Measurements from ENCODE around the gene HMCN1. TPM values are rescaled to one million over a fixed set of nuclear protein-coding genes. Genes with fewer than 3 reads are reported as not detected.
"Not testable (repeated sequence)": the region's sequence is repeated elsewhere in the genome, so short reads cannot be mapped to it uniquely, and the experiment has no call there.

HMCN1 gene
- total RNA-seq, 1 donor from 2014 or later: not detected

- intact Hi-C loops (cut with micrococcal nuclease): no loop called here
- Mint-ChIP-seq H3K36me3 (ENCODE audit: low read depth) (no peaks in the 10 kb centered on the region), H3K27ac (no peak overlapping the region), H3K4me3 (no peak overlapping the region), H3K27me3 (ENCODE audit: insufficient read depth) (peaks cover 1% of the 10 kb centered on the region), H3K4me1 (ENCODE audit: low read depth) (no peaks in the 10 kb centered on the region), H3K9me3 (no peaks in the 10 kb centered on the region)
- DNase-seq (ENCODE audit: low spot score): no peak
These were observed 137.5 kb downstream of the HMCN1 start for GRCh38 chr1:185871627-185872150.

DNA sequence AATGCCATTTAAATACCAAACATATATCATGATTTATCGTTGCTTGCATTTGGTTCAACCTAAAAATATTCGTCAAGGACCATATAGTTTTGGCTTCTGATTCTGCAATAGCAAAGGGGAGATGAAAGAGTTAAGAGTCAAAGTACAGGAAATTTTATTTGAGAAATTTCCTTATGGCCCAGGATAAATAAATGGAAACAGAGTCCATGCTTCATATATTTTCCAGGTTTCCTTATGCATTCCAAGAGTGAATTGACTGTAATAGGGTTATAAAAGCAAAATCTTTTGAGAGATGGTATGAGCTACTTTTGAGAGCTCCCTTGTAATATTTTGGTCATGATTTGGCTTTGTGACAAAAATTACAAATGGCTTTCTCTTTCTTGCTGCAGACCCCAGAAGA lies 140.1 kb downstream of the HMCN1 start:
- intact Hi-C loops (cut with micrococcal nuclease): no loop called here
- Mint-ChIP-seq H3K27ac (no peak overlapping the region), H3K36me3 (ENCODE audit: low read depth) (no peaks in the 10 kb centered on the region), H3K27me3 (ENCODE audit: insufficient read depth) (peaks cover 3% of the 10 kb centered on the region), H3K4me3 (no peak overlapping the region), H3K9me3 (no peaks in the 10 kb centered on the region), H3K4me1 (ENCODE audit: low read depth) (no peaks in the 10 kb centered on the region)
- no peak for DNase-seq (ENCODE audit: low spot score)

DNA sequence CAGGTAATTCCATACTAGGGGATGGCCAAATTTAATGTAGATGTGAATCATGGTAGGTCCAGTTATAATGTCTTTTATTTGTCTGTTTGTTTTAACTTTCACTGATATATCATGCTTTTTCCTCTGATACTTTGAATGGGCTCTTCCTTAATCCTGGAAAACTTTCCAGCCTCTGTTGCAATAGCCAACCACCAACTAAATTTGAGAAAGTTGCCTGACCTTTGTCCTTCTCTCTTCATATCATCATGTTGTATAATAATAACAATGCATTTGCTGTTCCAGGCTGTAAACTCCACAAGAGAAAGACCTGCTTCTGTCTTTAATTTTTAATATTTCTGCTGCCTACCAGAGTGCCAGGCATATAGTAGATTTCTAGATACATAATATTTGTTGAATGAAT lies 146.1 kb downstream of the HMCN1 start:
- H3K4me3 Mint-ChIP-seq: no peak overlapping the region

DNA sequence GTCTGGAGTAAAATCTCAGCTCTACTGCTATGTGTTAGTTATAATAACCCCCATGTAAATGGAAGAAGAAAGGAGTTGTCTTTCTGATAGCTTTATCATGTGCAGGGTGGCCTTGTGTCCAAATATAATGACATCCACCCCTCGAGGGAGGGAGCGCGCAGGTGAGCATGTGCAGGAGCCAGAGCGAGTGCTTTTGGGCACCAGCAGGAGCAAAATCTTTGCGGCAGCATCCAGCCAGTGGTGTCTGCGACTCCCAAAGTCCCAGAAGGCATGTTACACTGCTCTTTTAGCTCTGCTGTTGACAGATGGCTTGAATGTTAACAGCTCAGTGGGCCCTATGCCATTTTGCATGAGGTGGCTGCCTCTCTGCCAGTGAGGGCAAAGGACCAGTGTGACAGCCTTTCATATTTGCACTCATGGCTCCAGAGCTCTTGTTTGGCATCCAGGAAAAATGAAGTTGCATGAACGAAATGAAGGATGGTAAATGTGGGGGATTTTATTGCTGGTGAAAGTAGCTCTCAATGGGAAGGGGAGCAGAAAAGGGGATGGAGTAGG lies 146.7 kb downstream of the HMCN1 start:
- Mint-ChIP-seq H3K27me3 (ENCODE audit: insufficient read depth) (peaks cover 3% of the 10 kb centered on the region), H3K4me3 (no peak overlapping the region), H3K27ac (no peak overlapping the region), H3K4me1 (ENCODE audit: low read depth) (no peaks in the 10 kb centered on the region), H3K36me3 (ENCODE audit: low read depth) (no peaks in the 10 kb centered on the region), H3K9me3 (no peaks in the 10 kb centered on the region)
- DNase-seq (ENCODE audit: low spot score): no peak
- intact Hi-C loops (cut with micrococcal nuclease): no loop called here

More for the DNA sequence above, 146.1 kb downstream of the HMCN1 start:
- intact Hi-C loops (cut with micrococcal nuclease): no loop called here
- no peaks in the 10 kb centered on the region for H3K36me3 Mint-ChIP-seq (ENCODE audit: low read depth)
- no peak for DNase-seq (ENCODE audit: low spot score)
- H3K4me1 Mint-ChIP-seq (ENCODE audit: low read depth): no peaks in the 10 kb centered on the region
- no peak overlapping the region for H3K27ac Mint-ChIP-seq
- H3K9me3 Mint-ChIP-seq: no peaks in the 10 kb centered on the region
- peaks cover 3% of the 10 kb centered on the region for H3K27me3 Mint-ChIP-seq (ENCODE audit: insufficient read depth)

GRCh38 chr1:185886046-185886445 lies 151.9 kb downstream of the HMCN1 start:
- H3K36me3 Mint-ChIP-seq (ENCODE audit: low read depth): no peaks in the 10 kb centered on the region
- no peak for DNase-seq (ENCODE audit: low spot score)
- intact Hi-C loops (cut with micrococcal nuclease): no loop called here
- no peaks in the 10 kb centered on the region for H3K27me3 Mint-ChIP-seq (ENCODE audit: insufficient read depth)
- H3K4me1 Mint-ChIP-seq (ENCODE audit: low read depth): no peaks in the 10 kb centered on the region
- H3K9me3 Mint-ChIP-seq: no peaks in the 10 kb centered on the region
- no peak overlapping the region for H3K27ac Mint-ChIP-seq
- no peak overlapping the region for H3K4me3 Mint-ChIP-seq

GRCh38 chr1:185886671-185887070 lies 152.5 kb downstream of the HMCN1 start:
- intact Hi-C loops (cut with micrococcal nuclease): no loop called here
- no peaks in the 10 kb centered on the region for H3K27me3 Mint-ChIP-seq (ENCODE audit: insufficient read depth)
- no peaks in the 10 kb centered on the region for H3K9me3 Mint-ChIP-seq
- no peaks in the 10 kb centered on the region for H3K36me3 Mint-ChIP-seq (ENCODE audit: low read depth)
- no peak overlapping the region for H3K4me3 Mint-ChIP-seq
- H3K27ac Mint-ChIP-seq: no peak overlapping the region
- DNase-seq (ENCODE audit: low spot score): no peak
- no peaks in the 10 kb centered on the region for H3K4me1 Mint-ChIP-seq (ENCODE audit: low read depth)

DNA sequence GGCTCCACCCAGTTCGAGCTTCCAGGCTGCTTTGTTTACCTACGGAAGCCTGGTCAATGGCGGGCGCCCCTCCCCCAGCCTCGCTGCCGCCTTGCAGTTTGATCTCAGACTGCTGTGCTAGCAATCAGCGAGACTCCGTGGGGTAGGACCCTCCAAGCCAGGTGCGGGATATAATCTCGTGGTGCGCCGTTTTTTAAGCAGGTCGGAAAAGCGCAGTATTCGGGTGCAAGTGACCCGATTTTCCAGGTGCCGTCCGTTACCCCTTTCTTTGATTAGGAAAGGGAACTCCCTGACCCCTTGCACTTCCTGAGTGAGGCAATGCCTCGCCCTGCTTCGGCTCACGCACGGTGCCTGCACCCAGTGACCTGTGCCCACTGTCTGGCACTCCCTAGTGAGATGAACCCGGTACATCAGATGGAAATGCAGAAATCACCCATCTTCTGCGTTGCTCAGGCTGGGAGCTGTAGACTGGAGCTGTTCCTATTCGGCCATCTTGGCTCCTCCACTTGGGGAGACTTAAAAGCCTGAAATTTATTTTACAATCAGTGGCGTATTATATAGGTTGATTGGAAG lies 158.7 kb downstream of the HMCN1 start:
- intact Hi-C loops (cut with micrococcal nuclease); H3K4me1 Mint-ChIP-seq (ENCODE audit: low read depth); H3K27me3 Mint-ChIP-seq (ENCODE audit: insufficient read depth); H3K27ac Mint-ChIP-seq; DNase-seq (ENCODE audit: low spot score); H3K4me3 Mint-ChIP-seq; H3K9me3 Mint-ChIP-seq; H3K36me3 Mint-ChIP-seq (ENCODE audit: low read depth): not testable (repeated sequence)

DNA sequence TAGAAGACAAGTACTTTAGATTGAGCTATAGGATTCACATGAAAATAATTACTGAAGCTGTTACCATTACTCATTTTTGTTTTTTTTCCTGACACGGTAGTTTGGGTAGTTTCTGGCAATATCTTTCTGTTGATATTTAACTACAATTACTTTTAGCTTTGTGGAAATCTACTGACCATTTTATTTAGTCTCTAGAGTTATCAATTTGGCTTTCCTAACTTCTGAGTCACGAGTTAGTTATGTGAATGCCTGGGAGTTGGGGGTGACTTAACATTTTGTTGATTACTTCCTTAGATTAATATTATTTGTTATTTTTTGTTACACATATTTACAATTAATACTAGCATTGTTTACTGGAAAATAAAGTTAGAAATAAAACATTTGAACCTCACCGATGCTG lies 160.6 kb downstream of the HMCN1 start:
- no peak for DNase-seq (ENCODE audit: low spot score)
- H3K4me1 Mint-ChIP-seq (ENCODE audit: low read depth): no peaks in the 10 kb centered on the region
- H3K36me3 Mint-ChIP-seq (ENCODE audit: low read depth): no peaks in the 10 kb centered on the region
- H3K9me3 Mint-ChIP-seq: no peaks in the 10 kb centered on the region
- no peak overlapping the region for H3K27ac Mint-ChIP-seq
- intact Hi-C loops (cut with micrococcal nuclease): no loop called here
- H3K4me3 Mint-ChIP-seq: no peak overlapping the region
- no peaks in the 10 kb centered on the region for H3K27me3 Mint-ChIP-seq (ENCODE audit: insufficient read depth)

GRCh38 chr1:185895208-185895900 lies 161.2 kb downstream of the HMCN1 start:
- H3K9me3 Mint-ChIP-seq: no peaks in the 10 kb centered on the region
- H3K36me3 Mint-ChIP-seq (ENCODE audit: low read depth): no peaks in the 10 kb centered on the region
- intact Hi-C loops (cut with micrococcal nuclease): no loop called here
- no peak for DNase-seq (ENCODE audit: low spot score)
- no peak overlapping the region for H3K27ac Mint-ChIP-seq
- H3K4me1 Mint-ChIP-seq (ENCODE audit: low read depth): no peaks in the 10 kb centered on the region
- no peaks in the 10 kb centered on the region for H3K27me3 Mint-ChIP-seq (ENCODE audit: insufficient read depth)
- H3K4me3 Mint-ChIP-seq: no peak overlapping the region

- Mint-ChIP-seq H3K4me3 (no peak overlapping the region), H3K36me3 (ENCODE audit: low read depth) (no peaks in the 10 kb centered on the region), H3K4me1 (ENCODE audit: low read depth) (no peaks in the 10 kb centered on the region), H3K27ac (no peak overlapping the region), H3K27me3 (ENCODE audit: insufficient read depth) (no peaks in the 10 kb centered on the region), H3K9me3 (no peaks in the 10 kb centered on the region)
- intact Hi-C loops (cut with micrococcal nuclease): no loop called here
- DNase-seq (ENCODE audit: low spot score): no peak
These were observed 162.7 kb downstream of the HMCN1 start for GRCh38 chr1:185896863-185897262.

- Mint-ChIP-seq H3K4me3 (no peak overlapping the region), H3K9me3 (no peaks in the 10 kb centered on the region), H3K27me3 (ENCODE audit: insufficient read depth) (no peaks in the 10 kb centered on the region), H3K36me3 (ENCODE audit: low read depth) (no peaks in the 10 kb centered on the region), H3K27ac (no peak overlapping the region), H3K4me1 (ENCODE audit: low read depth) (no peaks in the 10 kb centered on the region)
- intact Hi-C loops (cut with micrococcal nuclease): no loop called here
- DNase-seq (ENCODE audit: low spot score): no peak
These were observed 172.0 kb downstream of the HMCN1 start for GRCh38 chr1:185906186-185906585.

GRCh38 chr1:185907246-185907645 lies 173.1 kb downstream of the HMCN1 start:
- intact Hi-C loops (cut with micrococcal nuclease): no loop called here
- DNase-seq (ENCODE audit: low spot score): no peak
- H3K27ac Mint-ChIP-seq: no peak overlapping the region
- no peaks in the 10 kb centered on the region for H3K36me3 Mint-ChIP-seq (ENCODE audit: low read depth)
- H3K9me3 Mint-ChIP-seq: no peaks in the 10 kb centered on the region
- H3K4me1 Mint-ChIP-seq (ENCODE audit: low read depth): no peaks in the 10 kb centered on the region
- no peaks in the 10 kb centered on the region for H3K27me3 Mint-ChIP-seq (ENCODE audit: insufficient read depth)
- H3K4me3 Mint-ChIP-seq: no peak overlapping the region

GRCh38 chr1:185911978-185912377 lies 177.8 kb downstream of the HMCN1 start:
- Mint-ChIP-seq H3K4me3 (no peak overlapping the region), H3K27ac (no peak overlapping the region), H3K4me1 (ENCODE audit: low read depth) (no peaks in the 10 kb centered on the region), H3K36me3 (ENCODE audit: low read depth) (no peaks in the 10 kb centered on the region), H3K27me3 (ENCODE audit: insufficient read depth) (no peaks in the 10 kb centered on the region), H3K9me3 (no peaks in the 10 kb centered on the region)
- DNase-seq (ENCODE audit: low spot score): no peak
- intact Hi-C loops (cut with micrococcal nuclease): no loop called here
